HepG2 (cell line): ENCODE results near the gene CDK6.

Experiments
- WIZ ChIP-seq: sonication (generic); formaldehyde crosslinking; IDR thresholded peaks from 2 replicates; pipeline ENCODE4 v1.5.1; 2020; ENCODE audit warnings: mild to moderate bottlenecking, missing genetic modification reagents
- ZNF512 ChIP-seq: sonication (generic); formaldehyde crosslinking; IDR thresholded peaks from 2 replicates; pipeline ENCODE4 v1.4.0; 2020; ENCODE audit warnings: mild to moderate bottlenecking, missing genetic modification reagents

DNA sequence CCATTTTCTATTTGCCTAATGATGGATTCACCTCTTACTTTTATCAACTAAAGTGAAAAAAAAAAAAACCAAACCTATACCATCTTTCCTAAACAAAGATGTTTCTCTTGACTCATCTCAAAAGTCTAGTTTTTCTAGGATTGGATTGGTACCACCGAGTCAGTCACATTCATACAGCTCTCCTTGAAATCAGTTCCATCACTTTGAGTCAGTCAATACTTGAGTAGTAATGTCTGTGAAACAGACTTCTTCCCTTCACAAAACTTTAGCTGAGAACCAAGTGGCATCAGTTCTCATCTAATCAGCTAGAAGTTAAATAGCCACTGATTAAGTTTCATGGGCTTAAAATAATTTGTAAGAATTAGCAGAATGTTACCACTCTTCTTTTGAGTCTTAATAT lies 13.3 kb downstream of the CDK6 start:
- TF ChIP-seq ZNF512 (CRISPR knock-in tag): no peak
- no peak for TF ChIP-seq WIZ
